AG08395 (cell line): ENCODE measurements around the gene TTC3.
"Not testable (repeated sequence)": the region's sequence is repeated elsewhere in the genome, so short reads cannot be mapped to it uniquely, and the experiment has no call there.

Experiments used
- DNase-seq: peaks from one replicate; pipeline ENCODE4 v3.0.0; 2012; ENCODE audit warnings: mixed read lengths, low spot score

Gene TTC3

GRCh38 chr21:37196847-37197246 is 123.8 kb downstream of the TTC3 start:
- no peak for DNase-seq

GRCh38 chr21:37197746-37198145 is 124.7 kb downstream of the TTC3 start:
- no peak for DNase-seq

- no peak for DNase-seq
These were observed 126.2 kb downstream of the TTC3 start for GRCh38 chr21:37199057-37199924.

DNA sequence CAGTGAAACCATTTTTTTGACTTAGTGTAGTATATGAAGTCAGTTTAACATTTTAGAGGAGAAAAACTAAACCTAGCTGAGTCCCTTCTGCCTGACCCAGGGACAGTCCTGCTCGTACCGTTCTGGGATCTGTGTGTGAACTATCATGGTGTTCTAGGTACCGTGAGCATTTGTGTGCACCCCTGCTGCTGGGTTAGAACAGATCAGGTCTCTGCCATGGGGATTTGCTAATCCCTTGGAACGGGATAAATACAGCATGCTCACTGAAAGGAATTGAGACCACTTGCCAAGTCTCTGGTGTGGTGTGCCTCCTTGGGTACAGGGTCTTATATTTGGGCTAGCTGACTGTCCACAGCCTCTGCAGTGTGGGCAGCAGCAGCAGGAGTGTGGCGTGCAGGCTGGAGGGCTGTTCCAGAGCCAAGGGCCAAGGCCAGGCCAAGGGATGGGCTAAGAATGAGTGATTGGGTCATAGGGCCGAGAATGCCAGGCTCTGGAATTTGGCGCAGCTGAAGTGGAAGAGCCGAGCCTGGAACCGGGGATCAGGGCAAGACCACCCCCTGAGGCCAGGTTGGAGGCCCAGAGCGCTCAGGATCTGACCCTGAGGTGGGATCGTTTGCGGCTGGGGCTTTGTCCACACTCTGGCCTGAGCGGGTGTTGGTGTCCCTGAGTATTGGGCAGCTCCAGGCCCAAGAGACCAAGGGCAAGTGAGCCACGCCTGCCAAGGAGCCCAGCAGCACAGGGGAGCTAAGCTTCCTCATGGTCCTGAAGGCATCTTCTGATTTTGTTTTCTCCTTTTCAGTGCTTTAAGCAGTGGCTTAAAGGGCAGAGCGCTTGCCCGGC is 127.8 kb downstream of the TTC3 start:
- no peak for DNase-seq

GRCh38 chr21:37202221-37203110 is 129.4 kb downstream of the TTC3 start:
- no peak for DNase-seq

GRCh38 chr21:37204580-37204979 is 131.5 kb downstream of the TTC3 start:
- no peak for DNase-seq

GRCh38 chr21:37206496-37206895 is 133.4 kb downstream of the TTC3 start:
- no peak for DNase-seq

GRCh38 chr21:37207441-37208009 is 134.5 kb downstream of the TTC3 start:
- DNase-seq, result peak; percentile 53

DNA sequence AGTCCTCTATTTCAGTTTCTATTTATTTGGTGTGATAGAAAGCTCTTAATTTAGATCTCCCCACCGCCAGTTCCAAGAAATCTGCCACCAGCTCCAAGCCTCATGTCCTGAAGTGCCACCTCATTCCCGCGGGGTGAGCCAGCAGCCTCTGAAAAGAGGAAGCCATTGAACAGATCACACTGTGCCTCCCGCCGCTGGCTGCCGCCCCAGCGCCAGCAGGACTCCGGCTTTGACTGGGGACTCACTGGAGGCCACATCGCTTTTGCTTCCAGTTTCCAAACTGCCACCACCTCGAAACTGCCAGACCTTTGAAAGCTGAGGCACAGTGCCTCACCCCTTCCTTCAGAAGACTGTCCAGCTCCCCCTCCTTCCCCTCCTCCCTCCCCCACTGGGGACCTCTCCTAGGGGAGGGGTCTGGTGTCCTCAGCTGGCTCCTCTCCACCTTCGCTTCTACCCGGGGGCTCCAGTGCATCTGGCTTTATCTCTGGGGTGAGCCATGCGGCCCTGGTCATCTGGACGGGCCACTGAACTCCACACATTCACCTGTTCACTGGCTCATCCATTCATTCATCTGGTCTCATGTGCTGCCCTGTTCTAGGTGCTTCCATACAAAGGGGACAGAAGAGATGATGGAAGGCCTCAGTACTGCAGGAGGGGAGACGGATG is 135.1 kb downstream of the TTC3 start:
- peak; percentile 47 for DNase-seq

GRCh38 chr21:37208741-37209225 is 135.7 kb downstream of the TTC3 start:
- no peak for DNase-seq

- DNase-seq, result no peak
These were observed 137.1 kb downstream of the TTC3 start for GRCh38 chr21:37210130-37210529.

GRCh38 chr21:37210799-37211198 is 137.7 kb downstream of the TTC3 start:
- no peak for DNase-seq

DNA sequence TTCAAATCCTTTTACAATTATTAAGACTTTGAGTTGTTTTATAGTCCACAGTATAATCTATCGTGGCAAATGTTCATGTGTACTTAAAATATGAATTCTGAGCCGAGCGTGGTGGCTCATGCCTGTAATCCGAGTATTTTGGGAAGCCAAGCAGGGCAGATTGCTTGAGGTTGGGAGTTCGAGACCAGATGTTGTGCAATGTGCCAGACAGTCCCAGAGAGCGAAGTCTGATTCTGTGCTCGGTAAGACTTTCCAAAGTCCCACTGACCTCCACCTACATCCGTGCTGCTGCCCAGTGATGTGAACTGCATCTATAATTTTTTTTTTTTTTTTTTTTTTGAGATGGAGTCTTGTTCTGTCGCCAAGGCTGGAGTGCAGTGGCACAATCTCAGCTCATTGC is 141.9 kb downstream of the TTC3 start:
- DNase-seq, result no peak

- DNase-seq, result no peak
These were observed 146.8 kb downstream of the TTC3 start for GRCh38 chr21:37219761-37220432.

GRCh38 chr21:37220433-37220980 is 147.5 kb downstream of the TTC3 start:
- DNase-seq, result peak; percentile 52

DNA sequence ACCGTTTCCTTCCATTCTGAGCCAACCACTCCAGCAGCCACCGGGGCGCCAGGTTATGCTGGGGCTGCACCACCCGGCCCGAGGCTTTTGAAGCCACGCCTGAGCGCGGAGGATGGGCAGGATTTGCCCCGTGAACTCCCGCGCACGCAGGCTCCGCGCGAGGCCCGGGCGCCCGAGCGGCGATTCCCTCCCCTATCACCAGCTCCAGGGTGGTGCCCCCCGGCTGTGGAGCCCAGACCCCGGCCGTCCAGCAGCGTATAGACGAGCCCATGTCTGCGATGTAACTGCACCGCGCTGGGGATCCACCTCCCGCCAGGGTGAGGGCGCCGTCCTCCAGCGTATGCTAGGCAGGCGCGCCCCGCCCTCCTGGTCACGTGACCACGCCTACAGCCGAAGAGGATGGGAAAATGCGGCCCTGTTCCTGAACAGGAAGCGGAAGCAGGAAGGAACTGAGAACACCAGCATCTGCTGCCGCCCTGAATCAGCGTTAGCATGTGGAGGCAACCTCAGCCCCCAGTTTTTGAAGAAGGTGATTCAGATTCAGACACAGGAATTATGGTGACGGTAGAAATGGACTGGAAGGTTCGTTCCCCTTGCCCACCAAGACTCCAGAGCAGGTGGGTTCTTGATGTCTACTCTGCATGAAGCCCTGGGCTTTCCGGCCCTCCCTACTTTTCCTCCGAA is 148.1 kb downstream of the TTC3 start:
- peak; percentile 94 for DNase-seq

DNA sequence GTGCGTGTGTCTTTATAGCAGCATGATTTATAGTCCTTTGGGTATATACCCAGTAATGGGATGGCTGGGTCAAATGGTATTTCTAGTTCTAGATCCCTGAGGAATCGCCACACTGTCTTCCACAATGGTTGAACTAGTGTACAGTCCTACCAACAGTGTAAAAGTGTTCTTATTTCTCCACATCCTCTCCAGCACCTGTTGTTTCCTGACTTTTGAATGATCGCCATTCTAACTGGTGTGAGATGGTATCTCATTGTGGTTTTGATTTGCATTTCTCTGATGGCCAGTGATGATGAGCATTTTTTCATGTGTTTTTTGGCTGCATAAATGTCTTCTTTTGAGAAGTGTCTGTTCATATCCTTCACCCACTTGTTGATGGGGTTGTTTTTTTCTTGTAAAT is 149.2 kb downstream of the TTC3 start:
- not testable (repeated sequence) for DNase-seq

GRCh38 chr21:37223804-37224345 is 150.8 kb downstream of the TTC3 start:
- no peak for DNase-seq
